Measurements from ENCODE around the gene PTPRD. TPM values are rescaled to one million over a fixed set of nuclear protein-coding genes. Genes with fewer than 3 reads are reported as not detected.

The PTPRD gene
- total and polyA plus RNA-seq, 2 experiments from 2014 or later, result 11.5 to 58.0 TPM

GRCh38 chr9:8745347-8745746 is 1867.5 kb downstream of the PTPRD start:
- TF ChIP-seq EZH2 (IDR thresholded peaks at IDR 0.05; ENCODE audit: low read depth, unreplicated experiment), result no peak
- no peak for TF ChIP-seq ETS1 (IDR thresholded peaks at IDR 0.05)
- Histone ChIP-seq H2AFZ (no peak overlapping the region), H3K9me2 (ENCODE audit: insufficient read depth) (no peaks in the 10 kb centered on the region), H3K4me3 (no peak overlapping the region), H3K27ac (ENCODE audit: low read depth) (no peak overlapping the region), H4K20me1 (replicated peaks; ENCODE audit: insufficient read depth) (no peaks in the 10 kb centered on the region), H3K36me3 (ENCODE audit: insufficient read depth) (no peaks in the 10 kb centered on the region), H3K27me3 (ENCODE audit: insufficient read depth) (no peaks in the 10 kb centered on the region), H3K4me1 (ENCODE audit: insufficient read depth) (peaks cover 6% of the 10 kb centered on the region; the same call in 1 of the 2 replicates), H3K4me2 (no peak overlapping the region), H3F3A (replicated peaks; ENCODE audit: low read depth) (no peaks in the 10 kb centered on the region), H3K79me2 (replicated peaks; ENCODE audit: insufficient read depth) (peaks cover 33% of the 10 kb centered on the region)
- Mint-ChIP-seq H3K36me3 (ENCODE audit: low read depth) (no peaks in the 10 kb centered on the region), H3K4me3 (no peak overlapping the region), H3K27ac (no peak overlapping the region), H3K9me3 (no peaks in the 10 kb centered on the region), H3K4me1 (peaks cover 10% of the 10 kb centered on the region), H3K27me3 (ENCODE audit: insufficient read depth, low read depth, poor library complexity) (peaks cover 3% of the 10 kb centered on the region)
- ATAC-seq (no peak), DNase-seq (ENCODE audit: low spot score) (no peak)

DNA sequence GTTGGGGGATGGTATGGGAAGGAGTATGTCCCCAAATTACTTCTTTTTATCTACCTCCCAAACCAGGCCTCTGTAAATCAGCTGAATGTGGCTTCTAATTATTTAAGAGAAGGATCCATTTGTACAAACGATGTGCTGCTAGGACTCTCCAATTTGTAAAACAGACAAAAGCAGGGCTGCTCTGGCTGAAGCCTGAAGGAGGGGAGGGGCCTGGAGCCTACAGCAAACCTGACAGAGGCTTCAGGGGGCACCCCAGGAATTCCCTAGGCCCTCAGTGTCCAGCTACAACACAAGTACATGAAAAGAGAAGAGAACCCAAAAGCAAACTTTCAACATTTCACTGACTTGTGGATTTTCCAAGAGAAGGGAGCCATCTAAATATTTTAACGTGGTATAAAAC is 1873.9 kb downstream of the PTPRD start:
- Mint-ChIP-seq H3K4me1 (peaks cover 31% of the 10 kb centered on the region), H3K36me3 (ENCODE audit: low read depth) (peaks cover 3% of the 10 kb centered on the region; the same call in 1 of the 3 replicates), H3K4me3 (no peak overlapping the region), H3K27ac (no peak overlapping the region), H3K9me3 (no peaks in the 10 kb centered on the region), H3K27me3 (ENCODE audit: insufficient read depth, low read depth, poor library complexity) (no peaks in the 10 kb centered on the region)
- Histone ChIP-seq H3K79me2 (replicated peaks; ENCODE audit: insufficient read depth) (peaks cover 41% of the 10 kb centered on the region), H3K27ac (ENCODE audit: low read depth) (0 out of 2 replicates have a peak overlapping the region, but pooled peaks have one; percentile 12), H3K36me3 (ENCODE audit: insufficient read depth) (no peaks in the 10 kb centered on the region), H3K9me2 (ENCODE audit: insufficient read depth) (no peaks in the 10 kb centered on the region; the same call in 1 of the 2 replicates), H3K27me3 (ENCODE audit: insufficient read depth) (no peaks in the 10 kb centered on the region), H3K4me1 (ENCODE audit: insufficient read depth) (peaks cover 20% of the 10 kb centered on the region), H3K4me2 (peak overlapping the region; percentile 29; the same call in 1 of the 2 replicates), H3F3A (replicated peaks; ENCODE audit: low read depth) (no peaks in the 10 kb centered on the region), H3K4me3 (no peak overlapping the region), H4K20me1 (replicated peaks; ENCODE audit: insufficient read depth) (no peaks in the 10 kb centered on the region), H2AFZ (no peak overlapping the region)
- DNase-seq (ENCODE audit: low spot score) (peak; percentile 30), ATAC-seq (peak; percentile 79)
- TF ChIP-seq NANOG (IDR thresholded peaks at IDR 0.05; ENCODE audit: borderline replicate concordance) (no peak), EZH2 (IDR thresholded peaks at IDR 0.05; ENCODE audit: low read depth, unreplicated experiment) (no peak), STAT1 (IDR thresholded peaks at IDR 0.05; ENCODE audit: unreplicated experiment) (no peak), ZNF331 (CRISPR knock-in tag; IDR thresholded peaks at IDR 0.05; ENCODE audit: low read depth) (no peak), ZNF114 (CRISPR knock-in tag; IDR thresholded peaks at IDR 0.05) (no peak), POLR2AphosphoS5 (IDR thresholded peaks at IDR 0.05; ENCODE audit: low read depth) (no peak), JUNB (IDR thresholded peaks at IDR 0.05; ENCODE audit: unreplicated experiment) (no peak), CREB1 (CRISPR knock-in tag; IDR thresholded peaks at IDR 0.05; ENCODE audit: low read depth) (no peak), ETS1 (IDR thresholded peaks at IDR 0.05) (no peak), EZH2phosphoT487 (IDR thresholded peaks at IDR 0.05; ENCODE audit: unreplicated experiment) (no peak)
- TF ChIP-seq, protein P1, sequence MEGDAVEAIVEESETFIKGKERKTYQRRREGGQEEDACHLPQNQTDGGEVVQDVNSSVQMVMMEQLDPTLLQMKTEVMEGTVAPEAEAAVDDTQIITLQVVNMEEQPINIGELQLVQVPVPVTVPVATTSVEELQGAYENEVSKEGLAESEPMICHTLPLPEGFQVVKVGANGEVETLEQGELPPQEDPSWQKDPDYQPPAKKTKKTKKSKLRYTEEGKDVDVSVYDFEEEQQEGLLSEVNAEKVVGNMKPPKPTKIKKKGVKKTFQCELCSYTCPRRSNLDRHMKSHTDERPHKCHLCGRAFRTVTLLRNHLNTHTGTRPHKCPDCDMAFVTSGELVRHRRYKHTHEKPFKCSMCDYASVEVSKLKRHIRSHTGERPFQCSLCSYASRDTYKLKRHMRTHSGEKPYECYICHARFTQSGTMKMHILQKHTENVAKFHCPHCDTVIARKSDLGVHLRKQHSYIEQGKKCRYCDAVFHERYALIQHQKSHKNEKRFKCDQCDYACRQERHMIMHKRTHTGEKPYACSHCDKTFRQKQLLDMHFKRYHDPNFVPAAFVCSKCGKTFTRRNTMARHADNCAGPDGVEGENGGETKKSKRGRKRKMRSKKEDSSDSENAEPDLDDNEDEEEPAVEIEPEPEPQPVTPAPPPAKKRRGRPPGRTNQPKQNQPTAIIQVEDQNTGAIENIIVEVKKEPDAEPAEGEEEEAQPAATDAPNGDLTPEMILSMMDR (conservative IDR thresholded peaks at IDR 0.05; ENCODE audit: low read depth in 2 of 2), result no peak
- TF ChIP-seq, protein P2, sequence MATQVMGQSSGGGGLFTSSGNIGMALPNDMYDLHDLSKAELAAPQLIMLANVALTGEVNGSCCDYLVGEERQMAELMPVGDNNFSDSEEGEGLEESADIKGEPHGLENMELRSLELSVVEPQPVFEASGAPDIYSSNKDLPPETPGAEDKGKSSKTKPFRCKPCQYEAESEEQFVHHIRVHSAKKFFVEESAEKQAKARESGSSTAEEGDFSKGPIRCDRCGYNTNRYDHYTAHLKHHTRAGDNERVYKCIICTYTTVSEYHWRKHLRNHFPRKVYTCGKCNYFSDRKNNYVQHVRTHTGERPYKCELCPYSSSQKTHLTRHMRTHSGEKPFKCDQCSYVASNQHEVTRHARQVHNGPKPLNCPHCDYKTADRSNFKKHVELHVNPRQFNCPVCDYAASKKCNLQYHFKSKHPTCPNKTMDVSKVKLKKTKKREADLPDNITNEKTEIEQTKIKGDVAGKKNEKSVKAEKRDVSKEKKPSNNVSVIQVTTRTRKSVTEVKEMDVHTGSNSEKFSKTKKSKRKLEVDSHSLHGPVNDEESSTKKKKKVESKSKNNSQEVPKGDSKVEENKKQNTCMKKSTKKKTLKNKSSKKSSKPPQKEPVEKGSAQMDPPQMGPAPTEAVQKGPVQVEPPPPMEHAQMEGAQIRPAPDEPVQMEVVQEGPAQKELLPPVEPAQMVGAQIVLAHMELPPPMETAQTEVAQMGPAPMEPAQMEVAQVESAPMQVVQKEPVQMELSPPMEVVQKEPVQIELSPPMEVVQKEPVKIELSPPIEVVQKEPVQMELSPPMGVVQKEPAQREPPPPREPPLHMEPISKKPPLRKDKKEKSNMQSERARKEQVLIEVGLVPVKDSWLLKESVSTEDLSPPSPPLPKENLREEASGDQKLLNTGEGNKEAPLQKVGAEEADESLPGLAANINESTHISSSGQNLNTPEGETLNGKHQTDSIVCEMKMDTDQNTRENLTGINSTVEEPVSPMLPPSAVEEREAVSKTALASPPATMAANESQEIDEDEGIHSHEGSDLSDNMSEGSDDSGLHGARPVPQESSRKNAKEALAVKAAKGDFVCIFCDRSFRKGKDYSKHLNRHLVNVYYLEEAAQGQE (IDR thresholded peaks at IDR 0.05; ENCODE audit: unreplicated experiment), result no peak
